HG02840 (cell line): ENCODE results near the gene SLC25A21.
A peak's percentile ranks its signal among the peaks of the same experiment; 100 is the strongest.
"Not testable (repeated sequence)": the region's sequence is repeated elsewhere in the genome, so short reads cannot be mapped to it uniquely, and the experiment has no call there.

Experiments used
- ATAC-seq: cut with Tn5 transposase; IDR thresholded peaks from one replicate; pipeline ENCODE4 v1.9.1; 2021; ENCODE audit warnings: mild to moderate bottlenecking, moderate library complexity, moderate number of reproducible peaks; ENCODE audit not compliant: unreplicated experiment, low FRiP score

The SLC25A21 gene

DNA sequence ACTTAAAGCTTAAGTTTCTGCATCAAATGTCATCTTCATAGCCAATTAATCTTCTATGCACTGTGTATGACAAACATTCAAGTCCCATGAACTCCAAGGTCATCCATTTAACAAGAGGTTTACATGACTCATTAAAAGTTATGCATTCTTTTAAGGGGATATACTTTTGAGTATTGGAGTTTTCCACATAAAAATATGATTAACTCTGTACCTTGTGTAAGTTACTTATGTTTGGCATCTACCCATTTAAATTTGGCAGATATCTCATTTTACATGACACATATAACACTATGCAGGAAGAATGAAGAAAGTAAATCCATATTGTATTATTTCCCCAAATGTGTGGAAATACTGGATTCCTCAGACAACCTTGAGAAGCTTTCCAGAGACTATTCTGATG lies 270.5 kb downstream of the SLC25A21 start:
- ATAC-seq: no peak

DNA sequence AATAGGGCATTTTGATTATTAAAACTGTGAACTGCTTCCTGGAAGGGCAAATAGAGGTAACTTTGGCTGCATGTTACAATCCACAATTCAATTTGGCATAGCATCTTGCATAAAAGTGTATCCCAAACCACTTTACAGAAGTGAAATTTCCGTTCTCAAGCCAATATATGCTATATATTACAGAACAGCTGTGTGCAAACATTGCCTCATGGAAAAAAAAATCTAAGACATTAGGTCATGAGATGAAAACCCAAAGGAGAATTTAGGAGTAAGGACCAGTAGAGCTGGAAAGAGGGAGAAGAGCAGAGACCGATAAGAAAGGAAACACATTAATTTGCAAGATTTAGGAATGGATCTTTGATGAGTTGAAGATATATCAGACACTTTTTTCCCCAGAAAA lies 271.6 kb downstream of the SLC25A21 start:
- ATAC-seq: no peak

GRCh38 chr14:36896300-36896699 lies 276.1 kb downstream of the SLC25A21 start:
- ATAC-seq: not testable (repeated sequence)

DNA sequence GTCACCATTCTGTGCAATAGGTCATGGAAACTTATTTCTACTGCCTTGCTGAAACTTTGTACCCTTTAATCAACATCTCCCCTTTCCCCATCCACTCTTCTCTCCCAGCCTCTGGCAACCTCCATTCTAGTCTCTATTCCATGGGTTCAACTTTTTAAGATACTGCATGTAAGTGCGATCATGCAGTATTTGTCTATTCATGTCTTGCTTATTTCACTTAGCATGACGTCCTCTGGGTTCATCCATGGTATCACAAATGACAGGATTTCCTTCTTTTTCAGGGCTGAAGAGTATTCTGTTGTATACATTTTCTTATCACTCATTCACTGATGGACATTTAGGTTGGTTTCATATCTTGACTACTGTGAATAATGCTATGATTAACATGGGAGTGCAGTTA lies 288.4 kb downstream of the SLC25A21 start:
- ATAC-seq: no peak

- ATAC-seq: no peak
Measured at GRCh38 chr14:36880276-36880675, 292.1 kb downstream of the SLC25A21 start.

- no peak for ATAC-seq
Measured at GRCh38 chr14:36879558-36879957, 292.8 kb downstream of the SLC25A21 start.

DNA sequence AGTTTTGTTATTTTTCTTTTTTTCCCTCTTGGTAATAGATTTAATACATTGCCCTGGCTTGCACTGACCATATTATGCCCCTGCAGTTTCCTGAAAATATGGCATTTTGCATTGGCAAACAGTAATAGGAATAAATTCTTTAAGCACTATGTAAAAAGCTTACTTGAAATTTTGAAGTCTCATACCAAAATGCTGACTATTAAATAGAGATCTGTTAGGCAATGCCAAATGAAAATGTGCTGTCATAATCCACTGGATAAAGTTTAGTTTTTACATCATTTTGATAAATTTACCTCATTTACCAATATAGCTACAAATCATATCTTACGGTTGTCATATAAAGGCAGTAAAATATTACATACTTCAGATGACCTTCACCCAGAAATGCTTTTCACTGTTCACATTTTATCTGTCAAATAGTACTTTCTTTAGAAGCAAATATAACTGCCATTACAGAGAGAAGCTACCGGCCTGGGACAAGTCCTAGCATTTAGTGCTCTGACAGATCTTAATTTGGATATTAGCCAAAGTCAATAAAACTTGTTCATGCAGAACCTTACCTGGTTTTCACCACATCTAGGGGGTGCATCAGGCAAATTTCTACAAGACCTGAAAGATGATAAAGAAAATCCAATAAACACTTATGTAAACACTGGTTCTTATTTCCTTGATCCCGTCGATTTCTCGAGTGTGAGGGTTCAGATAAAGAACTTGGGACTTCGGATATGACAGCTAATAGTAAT lies 297.8 kb downstream of the SLC25A21 start:
- ATAC-seq: no peak

DNA sequence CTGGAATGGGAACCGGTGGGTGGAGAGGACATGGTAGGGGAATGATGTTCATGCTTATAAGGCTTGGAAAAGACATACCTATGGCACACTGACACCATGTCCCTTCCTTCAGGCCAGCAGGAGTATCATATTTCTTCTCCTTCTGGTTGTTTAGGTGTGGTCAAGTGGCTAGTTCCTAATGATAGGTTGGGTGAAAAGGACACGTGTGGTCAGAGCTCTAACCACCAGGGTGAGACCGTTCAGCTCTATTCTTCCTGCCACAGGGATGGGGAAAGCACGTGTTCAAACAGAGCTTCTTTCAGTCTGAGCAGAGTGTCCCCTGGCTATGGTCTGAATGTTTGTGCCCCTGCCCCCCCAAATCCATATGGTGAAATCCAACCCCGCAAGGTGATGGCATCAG lies 301.6 kb downstream of the SLC25A21 start:
- ATAC-seq: no peak

DNA sequence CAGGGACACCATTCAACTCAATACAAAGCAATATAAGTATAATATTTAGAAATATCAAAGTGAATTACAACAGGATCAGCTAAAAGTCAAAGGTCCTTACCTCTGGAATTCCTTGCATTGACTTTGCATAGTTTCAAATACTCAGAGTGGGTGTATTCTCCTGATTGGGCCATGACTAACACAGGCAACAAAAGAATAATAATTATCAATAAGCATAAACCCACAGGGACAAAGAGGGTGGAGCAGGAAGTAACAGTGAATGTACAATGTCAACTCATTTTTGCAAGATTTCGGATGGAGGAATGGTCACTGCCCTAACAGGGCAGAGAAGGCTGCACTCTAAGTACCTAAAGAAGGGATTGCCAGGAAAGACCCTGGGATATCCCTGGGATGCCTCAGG lies 303.3 kb downstream of the SLC25A21 start:
- ATAC-seq: no peak

DNA sequence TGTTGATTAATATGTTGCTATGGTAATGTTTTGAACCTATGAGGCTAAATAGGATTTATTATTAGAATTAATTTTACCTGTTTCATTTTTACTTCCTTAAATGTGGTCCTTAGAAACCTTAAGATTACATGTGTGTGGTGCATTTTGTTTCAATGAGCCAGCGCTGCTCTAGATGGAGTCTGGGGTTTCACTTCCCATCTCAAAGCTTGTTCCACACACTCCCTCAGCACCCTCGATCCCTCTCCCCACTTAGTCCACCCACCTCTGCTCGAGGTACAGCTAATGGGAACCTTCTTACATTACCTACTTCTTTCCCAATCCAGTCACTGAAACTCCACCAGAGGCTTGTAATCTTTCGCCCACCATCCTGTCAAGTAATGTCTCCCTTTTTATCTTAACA lies 305.5 kb downstream of the SLC25A21 start:
- ATAC-seq: peak; percentile 81

GRCh38 chr14:36863271-36863670 lies 309.1 kb downstream of the SLC25A21 start:
- ATAC-seq: no peak

GRCh38 chr14:36862237-36862636 lies 310.2 kb downstream of the SLC25A21 start:
- not testable (repeated sequence) for ATAC-seq

DNA sequence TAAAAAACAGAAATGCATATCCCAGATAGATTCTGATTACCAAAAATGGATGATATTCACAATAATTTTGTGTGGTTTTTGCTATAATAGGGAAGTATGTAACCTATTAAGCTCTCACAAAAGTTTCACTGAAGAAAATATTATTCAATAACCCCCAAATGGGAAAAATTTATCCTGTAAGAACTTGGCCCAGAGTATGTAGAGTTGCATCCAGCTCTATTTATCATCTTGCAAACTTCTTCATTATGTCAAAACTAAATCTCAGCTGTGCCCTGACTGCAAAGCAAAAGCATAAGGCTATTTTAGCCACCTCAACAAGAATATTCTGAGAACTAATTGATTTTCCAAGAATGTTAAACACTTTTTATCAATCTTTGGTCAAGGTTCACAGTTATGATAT lies 311.6 kb downstream of the SLC25A21 start:
- no peak for ATAC-seq

DNA sequence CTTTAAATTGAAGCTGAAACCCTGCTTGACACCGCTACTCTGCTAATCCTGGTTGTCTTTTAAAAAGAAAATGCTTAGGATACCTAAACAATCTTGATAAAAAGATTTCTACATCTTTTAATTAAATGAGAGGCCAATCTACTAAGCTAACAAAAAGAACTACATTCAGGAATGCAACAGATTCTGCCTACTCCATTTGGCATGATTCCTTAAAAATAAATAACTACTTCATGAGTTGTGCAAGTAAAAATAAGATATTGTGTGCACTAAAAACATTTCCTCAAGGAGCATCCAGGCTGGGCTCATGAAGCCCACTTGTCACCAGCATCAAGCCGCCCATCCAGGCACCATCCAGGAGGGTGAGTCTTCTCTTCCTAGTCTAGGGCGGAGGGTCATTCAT lies 313.3 kb downstream of the SLC25A21 start:
- no peak for ATAC-seq

- ATAC-seq: no peak
Measured at GRCh38 chr14:36857842-36858445, 314.5 kb downstream of the SLC25A21 start.

DNA sequence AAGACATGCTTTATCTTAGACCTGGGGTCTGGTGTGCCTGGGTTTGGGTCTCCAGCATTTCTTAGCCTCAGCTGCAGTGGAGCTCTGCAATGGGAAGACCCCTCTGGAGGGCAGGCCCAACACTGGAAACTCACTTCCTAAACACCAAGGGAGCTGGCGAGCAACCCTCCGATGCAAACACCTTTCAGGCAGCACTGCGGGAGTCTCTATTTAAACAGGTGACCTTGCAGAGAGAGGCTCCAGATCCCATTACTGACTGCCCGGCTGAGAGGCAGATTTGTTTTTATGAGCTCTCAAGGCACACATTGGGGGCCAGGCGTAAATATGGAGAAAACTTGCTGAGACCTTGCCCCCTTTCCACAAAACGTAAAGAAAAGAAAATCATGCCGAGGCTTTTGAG lies 315.3 kb downstream of the SLC25A21 start:
- no peak for ATAC-seq

- no peak for ATAC-seq
Measured at GRCh38 chr14:36856095-36856878, 316.1 kb downstream of the SLC25A21 start.

DNA sequence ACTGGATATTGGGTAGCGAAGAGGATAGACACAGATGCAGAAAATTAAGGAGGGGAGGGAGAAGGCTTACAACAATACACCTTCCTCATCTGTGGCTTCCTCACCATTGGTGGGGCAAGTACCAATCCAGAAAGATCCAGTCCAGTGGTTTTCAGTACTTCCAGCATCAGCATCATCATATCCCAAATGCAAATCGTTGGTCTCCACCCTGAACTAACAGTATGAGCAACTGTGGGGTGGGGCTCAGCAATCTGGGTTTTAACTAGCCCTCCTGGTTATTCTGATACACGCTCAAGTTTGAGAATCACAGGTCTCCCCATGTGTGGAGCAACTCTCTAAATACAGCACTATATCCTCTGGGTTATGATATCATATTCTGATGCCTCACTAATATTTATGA lies 317.0 kb downstream of the SLC25A21 start:
- no peak for ATAC-seq

GRCh38 chr14:36852981-36853691 lies 319.3 kb downstream of the SLC25A21 start:
- ATAC-seq: no peak

DNA sequence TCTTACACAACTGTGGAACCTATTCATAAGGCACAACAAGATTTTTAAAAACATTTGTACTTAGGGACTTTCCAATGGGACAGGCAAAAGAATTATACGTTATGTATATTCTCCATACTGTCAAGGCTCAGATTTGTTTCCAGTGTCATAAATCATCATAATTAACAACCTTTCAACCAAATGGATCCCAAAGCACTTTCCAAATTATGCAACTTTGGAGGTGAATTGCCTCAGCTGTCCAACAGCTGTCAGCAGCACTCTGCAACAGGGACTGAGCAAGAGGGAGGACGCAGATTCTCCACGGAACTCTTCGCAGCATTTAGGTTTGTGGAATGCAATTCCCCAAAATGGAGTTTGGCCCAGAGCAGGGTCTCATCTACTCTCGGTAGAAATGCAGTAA lies 324.2 kb downstream of the SLC25A21 start:
- ATAC-seq: no peak

- no peak for ATAC-seq
Measured at GRCh38 chr14:36847366-36847765, 325.0 kb downstream of the SLC25A21 start.
